Activated CD4-positive, alpha-beta T cell treated with anti-CD3 and anti-CD28 coated beads for 1 hour (primary cell): Measurements from ENCODE around the gene DPY19L2.
"Not testable (repeated sequence)": the region's sequence is repeated elsewhere in the genome, so short reads cannot be mapped to it uniquely, and the experiment has no call there.

ENCODE experiments used
- DNase-seq: peaks from one replicate; pipeline ENCODE4 v3.0.0-alpha.2; 2020

The DPY19L2 gene

DNA sequence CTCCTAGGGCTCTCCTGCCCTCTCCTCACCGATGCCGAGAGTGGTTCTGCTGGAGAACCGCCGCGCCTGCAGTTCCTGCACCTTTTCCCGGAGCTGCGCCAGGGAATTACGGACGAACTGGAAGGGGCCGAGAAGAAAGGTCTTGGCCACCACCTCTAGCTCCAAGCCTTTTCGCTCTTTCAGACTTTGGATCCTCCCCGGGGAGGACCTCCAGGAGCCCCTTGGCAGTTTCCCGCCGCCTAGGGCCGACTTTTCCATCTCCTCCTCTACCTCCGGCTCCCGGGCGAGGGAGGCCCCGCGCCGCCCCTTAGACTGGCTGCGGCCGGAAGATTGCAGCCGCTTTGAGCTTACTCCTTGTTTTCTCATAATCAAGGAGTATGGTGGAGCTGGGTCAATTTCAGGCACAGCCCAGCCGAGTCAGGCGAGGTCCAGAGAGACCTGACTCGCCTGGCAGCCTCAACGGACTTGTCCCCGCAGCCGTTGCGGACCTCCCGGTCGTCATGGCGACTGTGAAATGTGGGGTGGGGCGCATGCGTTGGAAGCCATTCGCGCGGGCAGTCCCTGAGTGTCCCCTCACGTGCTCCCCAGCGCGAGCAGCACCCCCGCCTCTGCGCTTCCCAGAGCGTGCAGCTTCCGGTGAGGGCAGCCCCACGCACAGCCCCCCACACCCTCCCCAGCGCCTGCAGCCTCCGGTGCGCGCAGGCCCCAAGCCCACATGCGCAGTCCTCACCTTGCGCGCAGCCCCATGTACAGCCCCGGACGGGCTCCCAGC is at the start of gene DPY19L2:
Gene DPY19L2 (minus strand): TSS at position 466 of the 772 bp plus-strand sequence. CDS start 100 bp downstream, at position 366.
- DNase-seq: peak; percentile 14

DNA sequence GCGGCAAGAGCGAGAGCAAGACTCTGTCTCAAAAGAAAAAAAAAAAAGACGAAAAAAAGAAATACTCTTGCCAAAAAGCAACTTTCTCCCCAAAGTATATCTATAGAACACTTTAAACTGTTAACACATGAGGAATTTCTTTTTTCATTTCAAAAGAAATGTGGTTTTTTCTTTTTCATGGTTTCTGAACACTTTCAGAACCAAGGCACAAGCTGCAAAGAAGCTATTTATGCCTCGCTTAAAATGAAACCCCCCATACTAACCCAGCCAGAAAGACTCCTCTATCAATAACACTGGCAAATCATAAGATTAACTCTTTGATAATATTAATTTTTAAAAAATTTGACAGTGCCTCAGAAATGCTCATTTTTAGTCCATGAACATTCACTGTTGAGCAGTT is 48.6 kb upstream of the DPY19L2 start:
- not testable (repeated sequence) for DNase-seq

DNA sequence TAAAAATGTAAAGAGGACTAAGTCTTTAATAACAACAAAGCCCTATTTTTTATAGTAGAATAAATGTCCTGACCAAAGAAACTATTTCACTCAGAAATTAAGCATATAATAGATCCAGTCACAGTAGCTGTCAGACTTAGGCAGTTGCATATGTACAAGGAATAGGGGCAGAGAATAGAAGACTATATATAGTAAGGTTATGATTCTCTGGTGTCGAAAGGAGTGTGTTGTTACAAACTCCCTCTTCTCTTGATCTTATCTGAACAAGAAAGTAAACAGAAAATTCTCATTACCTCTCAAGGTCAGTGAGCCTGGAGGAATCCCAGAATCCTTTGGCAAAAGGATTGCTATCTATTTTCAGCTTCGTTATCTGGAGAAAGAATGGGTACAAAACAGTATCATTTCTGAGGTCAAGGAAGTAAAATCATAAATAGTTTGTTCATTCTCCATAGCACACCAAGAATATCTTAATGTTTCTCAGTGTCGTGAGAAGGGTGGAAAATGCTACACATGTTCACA is 46.9 kb upstream of the DPY19L2 start:
- not testable (repeated sequence) for DNase-seq

DNA sequence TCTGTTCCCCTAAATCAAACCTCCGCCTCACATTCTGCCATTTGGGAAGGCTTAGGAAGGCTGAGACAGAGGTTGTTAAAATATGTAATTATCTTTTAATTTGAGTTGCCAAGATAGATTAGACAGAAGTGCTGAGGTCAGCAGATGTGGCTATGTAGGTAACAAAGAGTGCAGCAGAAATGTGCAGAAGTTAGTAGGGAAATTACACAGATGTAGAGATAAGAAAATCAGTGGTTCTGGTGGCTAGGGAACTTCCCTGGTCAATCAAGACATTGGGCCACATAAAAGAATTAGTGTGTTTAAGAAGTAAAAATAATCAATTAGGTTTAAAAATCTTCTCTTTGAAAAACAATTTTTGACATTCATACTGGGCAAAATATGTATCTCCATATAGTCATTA is 46.1 kb upstream of the DPY19L2 start:
- DNase-seq: not testable (repeated sequence)

DNA sequence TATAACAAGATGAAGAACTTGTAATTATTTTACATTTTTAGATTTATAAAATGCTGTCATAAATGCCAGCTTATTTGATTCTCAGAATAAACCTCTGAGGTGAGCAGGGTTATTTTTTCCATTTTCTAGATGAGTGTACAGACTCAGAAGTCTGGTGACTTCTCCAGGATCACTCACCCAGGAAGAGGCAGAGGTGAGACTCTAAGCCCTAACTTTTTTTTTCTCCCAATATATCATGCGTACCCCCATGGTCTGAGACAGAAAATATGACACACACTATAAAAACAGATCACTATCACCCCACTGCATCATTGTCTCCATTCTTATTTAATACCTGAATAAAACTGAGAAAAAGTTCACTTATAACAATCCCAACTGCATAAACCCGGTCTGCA is 45.4 kb upstream of the DPY19L2 start:
- not testable (repeated sequence) for DNase-seq

DNA sequence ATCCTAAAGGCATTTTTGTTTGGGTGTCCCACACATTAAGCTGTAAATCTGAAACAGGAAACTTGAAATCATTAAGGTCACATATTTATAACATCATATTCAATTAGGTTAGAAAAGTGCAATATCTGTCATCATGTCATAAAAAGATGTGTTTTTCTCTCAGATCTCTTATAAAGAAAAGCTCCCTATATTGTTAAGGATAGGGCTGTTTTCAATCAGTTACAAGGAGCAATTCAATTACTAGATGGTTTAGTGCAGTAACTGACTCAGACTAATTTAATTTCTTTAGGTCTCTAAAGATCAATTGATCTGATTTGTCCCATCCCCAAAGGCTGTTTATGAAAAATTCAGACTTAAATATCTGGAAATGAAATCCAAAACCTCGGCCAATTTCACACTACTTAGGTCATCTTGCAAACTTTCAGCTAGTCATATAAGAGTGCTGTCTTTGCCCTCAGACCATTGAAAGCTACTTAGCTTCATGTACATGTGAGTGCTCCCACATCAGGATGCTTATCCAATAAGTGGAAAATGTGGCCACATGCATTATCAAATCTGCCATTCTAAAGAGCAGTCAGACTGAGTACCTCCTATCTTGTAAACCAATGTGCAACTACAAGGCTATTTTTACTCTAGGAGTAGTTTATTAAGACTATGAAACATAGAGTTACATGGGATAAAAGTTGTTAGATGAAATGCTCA is 44.8 kb upstream of the DPY19L2 start:
- DNase-seq: not testable (repeated sequence)

DNA sequence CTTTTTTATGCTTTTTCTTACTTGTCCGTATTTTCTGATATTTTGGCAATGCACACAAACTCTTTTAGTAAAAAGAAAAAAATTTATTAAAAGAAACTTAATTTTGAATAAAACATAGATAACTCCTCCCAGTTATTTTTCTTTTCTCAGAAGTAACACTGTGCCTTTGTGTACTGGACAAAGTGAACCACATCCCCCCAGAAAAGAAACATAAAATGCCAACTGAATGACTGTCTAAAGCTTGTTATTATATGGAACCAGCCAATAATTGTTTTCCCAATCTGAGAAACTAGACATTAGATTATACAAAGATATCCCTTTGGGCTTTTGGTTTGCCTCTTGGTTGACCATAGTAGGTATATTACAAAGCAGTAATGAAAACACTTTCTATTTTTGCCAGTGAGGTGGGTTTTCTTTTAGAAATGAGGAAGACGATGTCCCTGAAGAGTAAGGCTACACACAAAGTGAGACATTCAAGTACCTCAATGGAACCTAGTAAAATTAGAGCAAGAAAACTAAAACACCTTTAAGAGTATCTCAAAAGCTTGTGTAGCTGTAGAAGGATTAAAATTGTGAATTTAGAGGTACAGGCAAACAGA is 44.2 kb upstream of the DPY19L2 start:
- not testable (repeated sequence) for DNase-seq

DNA sequence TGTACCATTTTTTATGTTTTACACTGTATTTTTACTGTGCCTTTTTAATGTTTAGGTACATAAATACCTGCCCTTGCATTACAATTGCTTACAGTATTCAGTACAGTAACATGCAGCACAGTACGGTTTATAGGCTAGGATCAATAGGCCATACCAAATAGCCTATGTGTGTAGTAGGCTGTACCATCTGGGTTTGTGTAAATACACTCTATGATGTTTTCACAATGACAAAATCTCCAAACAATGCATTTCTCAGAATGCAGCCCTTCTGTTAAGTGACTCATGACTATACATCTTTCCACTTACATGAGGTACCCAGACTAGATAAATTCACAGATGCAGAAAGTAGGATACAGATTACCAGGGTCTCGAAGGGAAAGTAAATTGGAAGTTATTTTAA is 43.0 kb upstream of the DPY19L2 start:
- not testable (repeated sequence) for DNase-seq

DNA sequence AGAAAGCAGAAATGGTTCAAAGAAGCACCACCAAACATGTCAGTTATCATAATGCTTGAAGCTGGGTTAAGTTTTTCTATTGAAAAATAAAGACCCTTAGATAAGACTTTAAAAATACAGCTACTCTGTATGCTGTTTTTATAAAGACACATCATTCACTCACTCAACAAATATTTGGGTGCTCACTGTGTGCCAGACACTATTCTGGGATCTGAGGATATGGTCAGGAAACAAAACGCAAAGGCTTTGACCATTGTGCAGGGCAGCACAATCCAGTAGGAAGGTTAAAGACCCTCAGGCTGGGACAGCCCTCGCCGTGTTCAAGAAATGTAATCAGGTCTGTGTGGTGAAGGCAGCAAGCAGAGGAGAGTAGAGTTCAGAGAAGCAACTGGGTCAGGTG is 38.0 kb upstream of the DPY19L2 start:
- DNase-seq: no peak

DNA sequence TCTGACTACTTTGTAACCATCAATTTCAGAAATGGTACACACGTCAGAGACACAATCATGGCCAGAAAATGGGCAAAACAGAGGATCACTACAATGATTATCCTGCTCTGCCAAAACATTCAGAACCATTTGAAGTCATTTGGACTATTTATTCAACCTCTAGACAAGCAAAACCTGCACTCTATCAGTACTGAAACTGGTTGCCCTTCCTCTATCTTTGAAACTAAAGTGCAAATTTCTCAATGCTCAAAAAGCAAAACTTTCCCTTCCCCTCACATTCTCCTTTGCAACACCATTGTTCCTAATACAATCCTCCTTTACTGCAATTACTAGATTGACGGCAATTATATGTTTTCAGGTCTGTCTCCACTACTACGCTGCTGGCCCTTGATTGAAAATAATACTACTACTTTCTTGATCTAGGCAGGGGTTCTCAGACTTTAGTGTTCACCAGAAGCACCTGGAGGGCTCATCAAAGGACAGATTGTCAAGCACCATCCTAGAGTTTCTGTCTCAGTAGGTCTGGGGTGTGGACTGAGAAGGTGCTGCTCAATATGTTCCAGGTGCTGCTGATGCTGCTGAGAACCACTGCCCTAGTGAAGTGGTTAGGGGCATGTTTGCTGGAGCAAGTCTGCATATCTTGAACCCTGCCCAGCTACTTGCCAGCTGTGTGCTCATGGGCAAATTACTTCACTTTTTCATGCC is 31.5 kb upstream of the DPY19L2 start:
- not testable (repeated sequence) for DNase-seq

DNA sequence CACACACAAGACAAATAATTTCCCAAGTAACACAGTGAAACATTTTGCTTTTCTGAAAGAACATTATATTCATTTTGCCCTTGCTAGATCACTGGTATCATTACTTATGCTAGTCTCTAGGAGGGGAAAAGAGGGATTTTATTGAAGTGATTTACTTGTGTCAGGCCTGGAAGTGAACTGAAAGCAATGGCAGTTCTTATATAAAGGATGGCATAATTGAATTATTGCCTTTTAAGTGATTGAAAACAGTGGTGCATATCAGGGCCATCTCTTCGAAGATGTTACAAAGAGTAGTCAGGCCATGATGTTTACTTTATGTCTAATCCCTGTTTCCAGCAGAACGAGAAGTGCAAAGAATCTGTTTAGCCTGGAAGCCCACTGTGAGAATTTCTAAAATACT is 30.7 kb upstream of the DPY19L2 start:
- DNase-seq: not testable (repeated sequence)

DNA sequence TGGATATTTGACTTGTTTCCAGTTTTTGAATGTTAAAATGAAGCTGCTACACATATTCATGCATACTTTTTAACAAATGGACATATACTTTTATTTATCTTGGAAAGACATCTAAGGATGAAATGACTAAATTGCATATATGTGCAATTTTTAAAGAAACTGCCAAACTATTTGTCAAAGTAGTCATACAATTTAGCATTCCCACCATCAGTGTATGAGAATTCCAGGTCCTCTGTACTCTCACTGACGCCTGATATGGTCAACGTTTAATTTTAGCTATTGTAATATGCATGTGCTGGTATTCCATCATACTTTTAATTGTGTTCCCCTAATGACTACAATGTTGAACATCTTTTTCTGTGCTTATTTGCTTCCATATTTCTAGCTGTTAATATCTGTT is 22.5 kb upstream of the DPY19L2 start:
- DNase-seq: not testable (repeated sequence)

DNA sequence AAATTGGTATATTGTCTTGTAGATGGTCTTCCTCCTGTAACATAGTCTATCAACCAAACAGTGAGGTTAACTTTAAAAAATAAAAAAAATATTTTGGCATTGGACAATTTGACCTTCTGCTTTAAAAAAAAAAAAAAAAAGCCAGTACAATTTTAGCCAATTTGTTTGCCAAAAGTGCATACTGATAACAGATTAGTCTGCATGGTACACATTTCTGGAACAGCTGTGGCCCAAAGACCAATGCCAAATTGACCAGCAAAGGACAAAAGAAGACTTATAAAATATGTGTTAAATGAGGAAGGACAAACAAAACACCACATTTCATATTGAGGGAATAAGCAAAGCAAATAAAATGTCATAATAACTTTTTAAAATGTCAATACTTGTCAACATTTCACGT is 20.8 kb upstream of the DPY19L2 start:
- DNase-seq: not testable (repeated sequence)

DNA sequence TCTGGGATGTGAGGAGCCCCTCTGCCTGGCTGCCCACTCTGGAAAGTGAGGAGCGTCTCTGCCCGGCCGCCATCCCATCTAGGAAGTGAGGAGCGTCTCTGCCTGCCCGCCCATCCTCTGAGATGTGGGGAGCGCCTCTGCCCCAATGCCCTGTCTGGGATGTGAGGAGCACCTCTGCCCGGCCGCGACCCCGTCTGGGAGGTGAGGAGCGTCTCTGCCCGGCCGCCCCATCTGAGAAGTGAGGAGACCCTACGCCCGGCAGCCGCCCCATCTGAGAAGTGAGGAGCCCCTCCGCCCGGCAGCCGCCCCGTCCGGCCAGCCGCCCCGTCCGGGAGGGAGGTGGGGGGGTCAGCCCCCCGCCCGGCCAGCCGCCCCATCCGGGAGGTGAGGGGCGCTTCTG is 18.3 kb upstream of the DPY19L2 start:
- not testable (repeated sequence) for DNase-seq

DNA sequence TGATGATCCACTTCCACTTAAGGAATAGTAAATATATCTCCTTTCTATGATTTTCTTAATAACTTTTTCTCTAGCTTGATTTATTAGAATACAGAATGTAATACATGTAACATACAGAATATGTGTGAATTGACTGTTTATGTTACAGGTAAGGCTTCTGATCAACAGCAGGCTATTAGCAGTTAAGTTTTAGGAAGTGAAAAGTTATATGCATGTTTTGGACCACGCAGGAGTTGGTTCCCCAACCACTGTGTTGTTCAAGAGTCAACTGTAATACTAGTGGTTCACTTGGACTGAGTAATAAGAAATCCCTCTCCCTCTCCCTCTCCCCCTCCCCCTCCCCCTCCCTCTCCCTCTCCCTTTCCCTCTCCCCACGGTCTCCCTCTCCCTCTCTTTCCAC is 17.5 kb upstream of the DPY19L2 start:
- DNase-seq: not testable (repeated sequence)

DNA sequence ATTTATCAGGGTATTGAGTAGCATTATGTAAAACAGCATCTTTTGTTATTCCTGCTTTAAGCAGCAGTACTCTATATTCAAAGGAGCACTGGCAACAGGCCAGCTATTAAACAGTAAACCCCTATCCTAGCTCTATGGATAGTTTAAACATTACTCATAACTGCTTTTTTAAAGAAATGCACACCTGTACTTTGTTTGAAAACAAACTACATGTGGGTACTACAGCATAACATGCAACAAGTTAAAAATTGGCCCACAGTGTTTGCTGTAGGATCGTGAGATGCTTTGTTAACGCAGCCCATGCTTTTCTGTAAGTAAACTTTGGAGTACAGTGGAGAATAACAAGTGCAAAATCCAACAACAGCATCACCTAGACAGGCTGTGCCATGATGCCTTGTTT is 14.3 kb upstream of the DPY19L2 start:
- not testable (repeated sequence) for DNase-seq

DNA sequence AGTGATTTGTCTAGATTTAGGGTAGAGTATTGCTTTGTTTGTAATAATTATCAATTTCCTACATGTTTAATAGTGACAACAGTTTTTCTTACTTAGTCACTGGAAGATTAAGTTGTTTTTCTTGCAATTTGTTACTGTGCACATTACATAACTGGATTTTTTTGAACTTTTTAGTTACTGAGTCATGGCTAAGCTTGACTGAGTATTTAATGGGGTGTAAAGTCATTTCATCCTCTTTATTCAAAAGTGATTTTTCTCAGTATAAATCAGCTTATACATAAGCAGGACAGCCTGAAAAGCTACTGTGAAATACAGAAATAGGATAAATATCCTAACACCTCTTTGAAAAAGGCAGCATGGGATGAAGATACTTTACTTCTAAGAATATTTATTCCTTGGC is 12.5 kb upstream of the DPY19L2 start:
- DNase-seq: not testable (repeated sequence)

DNA sequence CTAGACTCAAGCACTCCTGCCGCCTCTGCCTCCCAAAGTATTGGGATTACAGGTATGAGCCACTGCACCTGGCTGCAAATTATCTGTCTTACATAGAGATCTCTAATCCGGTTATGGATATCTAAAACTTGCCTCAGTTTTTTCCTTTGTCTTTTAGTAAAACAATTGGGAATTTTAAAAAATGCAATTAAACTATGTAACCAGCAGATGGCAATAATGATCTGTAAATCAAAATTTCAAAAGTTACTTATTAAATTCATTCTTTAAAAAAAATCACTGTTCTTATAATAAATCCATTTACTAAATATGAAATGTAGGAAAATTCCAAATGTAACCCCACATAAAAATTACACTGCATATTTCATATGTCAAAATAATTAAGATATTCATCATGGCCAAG is 4.3 kb upstream of the DPY19L2 start:
- DNase-seq: not testable (repeated sequence)

DNA sequence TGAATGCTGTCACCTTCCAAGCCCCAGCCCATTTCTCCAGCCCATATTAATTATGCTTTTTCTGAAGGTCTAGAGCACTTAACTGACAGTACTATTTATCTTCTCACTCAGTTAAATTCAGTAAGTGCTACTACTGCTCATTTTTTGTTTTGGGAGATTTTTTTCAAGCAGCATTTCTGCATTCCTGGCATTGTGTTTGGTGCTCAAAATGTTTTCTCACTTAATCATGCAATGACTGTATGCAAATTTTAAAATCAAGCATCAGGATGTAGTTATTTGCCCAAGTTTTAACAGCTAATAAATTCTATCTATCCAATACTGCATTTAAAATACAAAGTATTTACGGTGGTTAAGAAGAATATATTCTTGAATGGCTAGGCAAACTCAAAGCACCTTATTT is 1.6 kb upstream of the DPY19L2 start:
- DNase-seq: not testable (repeated sequence)

DNA sequence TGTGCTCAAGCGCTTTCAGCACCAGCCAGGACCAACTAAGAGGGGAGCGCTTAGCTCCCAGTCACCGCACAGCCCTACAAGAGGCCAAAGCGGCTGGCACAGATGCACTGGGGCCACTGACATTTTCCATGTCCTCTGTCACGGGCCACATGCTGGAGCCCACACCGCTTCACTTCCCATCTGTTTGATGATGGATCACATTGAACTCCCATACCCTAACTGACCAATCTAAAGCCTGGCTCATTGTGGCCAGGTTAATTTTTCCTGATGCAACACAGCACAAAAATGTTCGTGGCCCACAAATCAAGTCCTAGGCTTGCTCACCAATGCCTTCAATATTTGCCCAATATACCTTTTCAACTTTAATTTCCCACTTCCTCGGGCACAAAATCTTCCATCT is 1.1 kb upstream of the DPY19L2 start:
- DNase-seq: not testable (repeated sequence)

DNA sequence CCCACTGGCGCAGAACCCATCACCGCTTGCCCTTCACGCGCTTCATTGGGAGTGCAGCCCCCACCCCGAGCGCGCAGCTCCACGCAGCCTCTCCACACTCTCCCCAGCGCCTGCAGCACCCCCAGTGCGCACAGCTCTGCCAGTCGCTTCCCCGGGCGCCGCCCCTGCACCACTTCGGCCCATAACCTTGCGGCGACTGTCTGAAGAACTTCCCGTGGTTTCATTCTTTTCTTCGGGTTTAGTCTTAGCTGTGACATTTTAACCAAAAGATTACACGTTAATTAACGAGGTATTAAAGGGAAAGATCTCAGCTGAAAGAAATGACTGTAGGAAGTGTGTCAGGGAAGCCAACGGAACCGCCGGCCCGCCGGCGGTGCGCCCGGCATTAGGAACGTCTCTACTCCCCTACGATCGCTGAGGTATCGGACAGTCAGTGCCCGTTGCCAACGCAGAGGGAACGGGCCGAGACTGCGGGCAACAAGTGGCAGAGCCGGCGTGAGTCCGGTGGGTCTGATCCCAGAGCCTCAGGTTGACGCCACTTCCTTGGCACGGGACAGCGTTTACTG is 590 bp upstream of the DPY19L2 start:
- DNase-seq: not testable (repeated sequence)

DNA sequence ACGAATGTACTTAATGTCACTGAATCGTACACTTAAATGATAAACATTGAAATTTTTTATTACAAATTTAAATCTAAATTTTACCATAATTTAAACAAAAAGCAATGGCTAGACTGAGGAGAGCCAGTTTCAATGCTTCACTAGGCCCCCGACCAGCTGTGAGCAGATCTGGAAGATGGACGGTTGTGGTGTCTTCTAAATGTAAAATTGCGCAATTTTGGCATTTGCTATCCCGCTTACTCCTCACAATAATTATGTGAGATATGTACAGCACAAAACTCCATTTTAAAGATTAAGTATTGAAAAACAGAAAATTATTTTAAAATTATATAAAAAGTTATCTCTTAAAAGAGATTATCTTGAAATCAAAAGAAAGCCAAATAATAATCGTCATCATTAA is 5.3 kb downstream of the DPY19L2 start:
- not testable (repeated sequence) for DNase-seq

DNA sequence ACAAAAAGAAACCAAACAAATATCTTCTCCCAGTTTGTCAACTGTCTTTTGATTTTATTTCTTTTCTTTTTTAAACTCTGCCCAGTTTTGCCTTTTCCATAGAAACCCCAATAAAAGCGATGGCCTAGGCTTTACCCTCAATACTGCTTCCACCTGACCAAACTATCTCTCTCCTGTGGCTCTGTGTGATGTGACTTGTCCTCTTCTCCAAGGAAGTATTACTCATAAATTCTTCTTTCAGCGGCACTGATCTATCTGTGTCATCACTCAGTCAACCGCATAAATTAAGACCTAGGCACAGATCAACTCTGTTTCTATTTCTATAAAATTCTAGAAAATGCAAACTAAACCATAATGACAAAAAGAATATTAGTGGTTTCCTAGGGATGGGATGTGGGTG is 9.8 kb downstream of the DPY19L2 start:
- not testable (repeated sequence) for DNase-seq
